HK-2 (cell line): ENCODE results near the gene KLHL22.
A peak's percentile ranks its signal among the peaks of the same experiment; 100 is the strongest.
"Not testable (repeated sequence)": the region's sequence is repeated elsewhere in the genome, so short reads cannot be mapped to it uniquely, and the experiment has no call there.

ENCODE experiments used
- DNase-seq: peaks from one replicate; pipeline ENCODE4 v3.0.0-alpha.2; 2018; ENCODE audit not compliant: unreplicated experiment

KLHL22 gene

GRCh38 chr22:20402960-20403778 is 92.4 kb downstream of the KLHL22 start:
- DNase-seq, result no peak

- DNase-seq, result no peak
Observed at GRCh38 chr22:20401376-20402014, 94.1 kb downstream of the KLHL22 start.

- no peak for DNase-seq
Observed at GRCh38 chr22:20400606-20401375, 94.8 kb downstream of the KLHL22 start.

- DNase-seq, result no peak
Observed at GRCh38 chr22:20399866-20400605, 95.6 kb downstream of the KLHL22 start.

GRCh38 chr22:20398420-20398819 is 97.2 kb downstream of the KLHL22 start:
- DNase-seq, result no peak

- DNase-seq, result no peak
Observed at GRCh38 chr22:20397498-20397897, 98.1 kb downstream of the KLHL22 start.

- DNase-seq, result no peak
Observed at GRCh38 chr22:20396639-20397038, 99.0 kb downstream of the KLHL22 start.

- DNase-seq, result no peak
Observed at GRCh38 chr22:20395907-20396287, 99.7 kb downstream of the KLHL22 start.

- DNase-seq, result no peak
Observed at GRCh38 chr22:20395181-20395906, 100.3 kb downstream of the KLHL22 start.

- DNase-seq, result peak; percentile 84
Observed at GRCh38 chr22:20393705-20394476, 101.7 kb downstream of the KLHL22 start, which contains the start of gene ZNF74. Gene ZNF74 (plus strand): TSS chr22:20394151. CDS start chr22:20394629, 478 bp downstream.

- no peak for DNase-seq
Observed at GRCh38 chr22:20392983-20393704, 102.5 kb downstream of the KLHL22 start.

GRCh38 chr22:20392365-20392881 is 103.2 kb downstream of the KLHL22 start:
- DNase-seq, result not testable (repeated sequence)
